GM21360 (cell line): ENCODE measurements around the gene BAIAP2L2.

Experiments
- ATAC-seq: cut with Tn5 transposase; IDR thresholded peaks from one replicate; pipeline ENCODE4 v1.9.1; 2021; ENCODE audit warnings: mild to moderate bottlenecking, moderate library complexity; ENCODE audit not compliant: unreplicated experiment

Gene BAIAP2L2

GRCh38 chr22:38070250-38070921 lies 40.1 kb downstream of the BAIAP2L2 start:
- no peak for ATAC-seq

GRCh38 chr22:38069372-38070249 lies 40.9 kb downstream of the BAIAP2L2 start:
- no peak for ATAC-seq

GRCh38 chr22:38068641-38069371 lies 41.7 kb downstream of the BAIAP2L2 start:
- ATAC-seq: no peak

GRCh38 chr22:38067761-38068360 lies 42.6 kb downstream of the BAIAP2L2 start:
- no peak for ATAC-seq

- ATAC-seq: no peak
These were observed 43.5 kb downstream of the BAIAP2L2 start for GRCh38 chr22:38067028-38067415.

GRCh38 chr22:38066381-38067027 lies 44.0 kb downstream of the BAIAP2L2 start:
- no peak for ATAC-seq

- no peak for ATAC-seq
These were observed 44.9 kb downstream of the BAIAP2L2 start for GRCh38 chr22:38065539-38065938.

- ATAC-seq: no peak
These were observed 47.7 kb downstream of the BAIAP2L2 start for GRCh38 chr22:38062791-38063190.

- no peak for ATAC-seq
These were observed 53.3 kb downstream of the BAIAP2L2 start, which contains the start of gene PICK1 for GRCh38 chr22:38056969-38057891. PICK1 (plus strand) TSS chr22:38057404; CDS start chr22:38057810, 406 bp downstream.

GRCh38 chr22:38051900-38052862 lies 58.3 kb downstream of the BAIAP2L2 start:
- ATAC-seq: peak; percentile 51

GRCh38 chr22:38051261-38051660 lies 59.2 kb downstream of the BAIAP2L2 start:
- ATAC-seq: no peak

GRCh38 chr22:38050720-38051119 lies 59.8 kb downstream of the BAIAP2L2 start:
- no peak for ATAC-seq

- ATAC-seq: no peak
These were observed 60.5 kb downstream of the BAIAP2L2 start for GRCh38 chr22:38049812-38050619.

- no peak for ATAC-seq
These were observed 64.3 kb downstream of the BAIAP2L2 start for GRCh38 chr22:38046070-38046748.

- no peak for ATAC-seq
These were observed 67.1 kb downstream of the BAIAP2L2 start for GRCh38 chr22:38043151-38044039.

- ATAC-seq: no peak
These were observed 68.0 kb downstream of the BAIAP2L2 start for GRCh38 chr22:38042488-38042790.
